GM18505 (cell line): ENCODE data around the gene IL15RA.
"Not testable (repeated sequence)": the region's sequence is repeated elsewhere in the genome, so short reads cannot be mapped to it uniquely, and the experiment has no call there.

Experiments
- ATAC-seq: cut with Tn5 transposase; IDR thresholded peaks from one replicate; pipeline ENCODE4 v1.9.1; 2021; ENCODE audit not compliant: unreplicated experiment
- POLR2A ChIP-seq: IDR thresholded peaks from 4 replicates; pipeline ENCODE4 v1.6.1; 2011; ENCODE audit warnings: borderline replicate concordance; ENCODE audit not compliant: insufficient read depth, insufficient read length; ENCODE audit errors: extremely low read depth

The IL15RA gene

DNA sequence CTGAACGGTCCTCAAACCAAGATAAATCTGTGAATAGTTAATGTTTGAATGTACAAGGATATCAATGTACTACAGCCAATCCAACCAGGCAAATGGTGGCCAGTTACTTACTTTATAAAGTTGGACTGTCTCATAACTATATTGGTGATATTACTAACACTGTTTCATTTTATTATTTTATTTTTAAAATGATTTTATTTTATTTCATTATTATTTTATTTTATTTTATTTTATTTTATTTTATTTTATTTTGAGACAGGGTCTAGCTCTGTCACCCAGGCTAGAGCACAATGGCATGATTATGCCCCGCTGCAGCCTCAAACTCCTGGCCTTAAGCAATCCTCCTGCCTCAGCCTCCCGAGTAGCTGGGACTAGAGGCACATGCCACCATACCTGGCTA lies 6.8 kb downstream of the IL15RA start:
- ATAC-seq = no peak
- no peak for TF ChIP-seq POLR2A

DNA sequence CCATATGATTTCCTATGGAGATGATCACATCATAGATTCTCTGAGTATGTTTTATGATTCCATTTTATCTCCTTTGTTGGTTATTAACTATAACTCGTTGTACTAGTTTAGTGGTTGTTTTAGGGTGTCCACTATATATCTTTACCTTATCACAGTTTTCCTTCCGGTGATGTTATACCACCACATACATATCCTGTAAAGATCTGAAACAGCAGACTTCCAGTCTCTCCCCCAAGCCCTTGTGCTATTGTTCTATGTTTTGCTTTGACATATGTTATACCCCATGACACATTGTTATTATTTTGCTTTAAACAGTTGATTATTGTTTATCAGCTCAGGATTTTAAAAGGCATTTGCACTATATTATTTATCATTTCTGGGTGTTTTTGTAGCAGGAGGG lies 7.3 kb downstream of the IL15RA start:
- ATAC-seq = no peak
- no peak for TF ChIP-seq POLR2A

DNA sequence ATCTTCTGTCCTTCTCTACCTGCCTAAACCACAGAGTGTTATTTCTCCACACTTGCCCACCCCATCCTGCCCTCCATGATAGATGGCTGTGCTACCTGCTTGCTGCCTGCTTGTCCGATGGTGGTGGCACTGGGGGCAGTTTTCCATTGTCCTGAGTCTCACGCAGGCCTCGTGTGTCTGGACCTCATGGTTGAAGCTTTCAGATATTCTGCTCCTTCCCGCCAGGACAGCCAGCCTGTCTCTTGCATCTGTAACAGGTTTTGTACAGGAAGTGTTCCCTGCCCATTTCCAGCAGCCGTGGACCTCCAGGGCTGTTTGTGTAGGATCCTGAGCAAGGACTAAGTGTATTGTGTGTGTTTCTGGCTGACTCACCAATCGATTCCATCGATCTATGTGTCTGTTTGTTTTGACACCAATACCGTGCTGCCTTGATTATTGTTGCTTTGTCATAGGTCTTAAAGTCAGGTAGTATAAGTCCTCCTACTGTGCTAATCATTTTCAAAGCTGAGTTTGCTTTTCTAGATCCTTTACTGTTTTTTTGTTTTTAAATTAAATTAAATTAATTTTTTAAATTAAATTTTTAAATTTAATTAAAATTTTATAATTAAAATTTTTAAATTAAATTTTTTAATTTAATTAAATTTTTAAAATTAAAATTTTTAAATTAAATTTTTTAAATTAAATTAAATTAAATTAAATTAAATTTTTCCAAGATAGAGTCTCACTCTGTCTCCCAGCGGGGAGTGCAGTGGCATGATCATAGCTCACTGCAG lies 8.5 kb downstream of the IL15RA start:
- no peak for ATAC-seq
- TF ChIP-seq POLR2A = no peak

GRCh38 chr10:5968037-5968680 lies 9.2 kb downstream of the IL15RA start:
- TF ChIP-seq POLR2A = no peak
- no peak for ATAC-seq

DNA sequence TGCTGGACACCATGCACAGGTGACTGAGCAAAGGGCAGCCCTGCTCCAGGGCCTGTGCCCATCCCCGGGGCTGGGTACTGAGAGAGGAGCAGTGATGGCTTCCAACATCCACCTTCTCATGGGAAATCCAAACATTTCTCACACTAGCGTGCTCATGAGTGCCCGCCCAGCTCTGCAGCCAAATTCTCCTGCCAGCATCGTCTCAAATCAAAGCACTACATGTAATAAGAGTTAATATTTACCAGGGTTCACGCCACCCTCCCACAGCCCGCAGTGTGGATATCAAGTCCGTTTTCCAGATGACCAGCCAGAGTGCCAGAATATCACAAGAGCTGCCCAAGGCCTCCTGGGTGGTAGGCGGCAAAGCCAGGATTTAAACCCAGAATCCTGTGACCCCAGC lies 12.1 kb downstream of the IL15RA start:
- no peak for ATAC-seq
- no peak for TF ChIP-seq POLR2A

DNA sequence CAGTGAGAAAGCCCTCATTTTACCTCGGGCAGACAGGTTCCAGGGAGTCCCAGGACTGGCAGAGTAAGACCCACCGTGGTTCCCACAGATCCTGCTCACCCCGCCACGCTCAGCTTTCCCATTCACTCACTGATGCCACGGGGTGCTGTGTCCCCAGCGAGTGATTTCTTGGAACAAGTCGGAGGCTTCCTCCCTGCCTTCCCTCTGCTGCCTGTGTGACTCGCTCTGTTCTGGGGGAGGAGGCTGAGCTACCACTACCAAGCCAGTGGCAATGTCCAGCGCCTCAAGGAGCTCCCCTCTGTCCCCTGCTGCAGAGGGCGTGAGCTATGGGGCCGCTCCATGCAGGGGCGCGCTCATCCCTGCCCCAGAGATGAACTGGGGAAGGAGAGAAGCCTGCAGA lies 12.6 kb downstream of the IL15RA start:
- no peak for TF ChIP-seq POLR2A
- ATAC-seq = no peak

GRCh38 chr10:5963591-5963990 lies 13.8 kb downstream of the IL15RA start:
- no peak for TF ChIP-seq POLR2A
- no peak for ATAC-seq

GRCh38 chr10:5963071-5963470 lies 14.3 kb downstream of the IL15RA start:
- no peak for TF ChIP-seq POLR2A
- ATAC-seq = no peak

DNA sequence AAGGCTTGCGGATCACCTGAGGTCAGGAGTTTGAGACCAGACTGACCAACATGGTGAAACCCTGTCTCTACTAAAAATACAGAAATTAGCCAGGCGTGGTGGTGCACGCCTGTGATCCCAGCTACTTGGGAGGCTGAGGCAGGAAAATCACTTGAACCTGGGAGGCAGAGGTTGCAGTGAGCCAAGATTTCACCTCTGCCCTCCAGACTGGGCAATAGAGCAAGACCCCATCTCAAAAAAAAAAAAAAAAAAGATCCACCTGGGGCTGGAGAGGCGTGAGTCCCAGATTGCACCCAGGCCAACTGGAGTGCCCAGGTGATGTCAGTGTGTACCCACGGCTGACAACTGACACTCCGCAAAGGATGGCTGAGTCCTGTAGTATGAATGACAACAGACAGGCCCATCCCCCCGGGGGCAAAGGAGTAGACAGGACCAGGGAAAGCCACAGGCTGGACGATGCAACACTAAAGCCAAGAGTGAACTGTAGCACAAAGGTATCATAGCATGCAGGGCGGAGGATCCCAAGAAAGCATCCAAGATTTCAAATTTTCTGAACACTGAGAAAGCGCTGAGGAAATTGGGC lies 14.9 kb downstream of the IL15RA start:
- not testable (repeated sequence) for ATAC-seq

- ATAC-seq = no peak
- TF ChIP-seq POLR2A = peak; percentile 14
These were observed 15.8 kb downstream of the IL15RA start for GRCh38 chr10:5961405-5962100.

GRCh38 chr10:5960973-5961275 lies 16.4 kb downstream of the IL15RA start:
- not testable (repeated sequence) for ATAC-seq

GRCh38 chr10:5960070-5960972 lies 17.0 kb downstream of the IL15RA start:
- no peak for ATAC-seq
- TF ChIP-seq POLR2A = no peak

- TF ChIP-seq POLR2A = no peak
- ATAC-seq = no peak
These were observed 17.7 kb downstream of the IL15RA start for GRCh38 chr10:5959581-5960069.
